K562 (cell line): ENCODE data around the gene EIF2S2. TPM values are rescaled to one million over a fixed set of nuclear protein-coding genes. Genes with fewer than 3 reads are reported as not detected.
A peak's percentile ranks its signal among the peaks of the same experiment; 100 is the strongest.

Source experiments
- ATF7 ChIP-seq: fragments of 450-650 bp; IDR thresholded peaks from 2 replicates; pipeline ENCODE4 v1.7.1; 2014; ENCODE audit warnings: mild to moderate bottlenecking, moderate library complexity
- E2F3 ChIP-seq: fragments of 250-450 bp; sonication (Bioruptor Pico); IDR thresholded peaks from 2 replicates; pipeline ENCODE4 v1.4.0; 2020; ENCODE audit warnings: mild to moderate bottlenecking
- HDAC3 ChIP-seq: fragments of 450-650 bp; IDR thresholded peaks from 2 replicates; pipeline ENCODE4 v1.6.1; 2018; ENCODE audit warnings: borderline replicate concordance, mild to moderate bottlenecking, moderate library complexity; ENCODE audit not compliant: partially characterized antibody
- L3MBTL2 ChIP-seq: fragments of 450-650 bp; IDR thresholded peaks from 2 replicates; pipeline ENCODE4 v1.6.1; 2016; ENCODE audit warnings: mild to moderate bottlenecking, moderate library complexity
- LCOR ChIP-seq: sonication (generic); formaldehyde crosslinking; IDR thresholded peaks from 2 replicates; pipeline ENCODE4 v1.8.0; 2022; ENCODE audit warnings: mild to moderate bottlenecking, missing genetic modification reagents
- OTX1 ChIP-seq: fragments of 450-650 bp; formaldehyde crosslinking; IDR thresholded peaks from 2 replicates; pipeline ENCODE4 v1.4.0; 2022; ENCODE audit warnings: mild to moderate bottlenecking
- POLR2G ChIP-seq: fragments of 200-400 bp; formaldehyde crosslinking; IDR thresholded peaks from 2 replicates; pipeline ENCODE4 v1.6.1; 2017; ENCODE audit warnings: low read depth, mild to moderate bottlenecking, antibody characterized with exemption, low read length, moderate library complexity
- RBBP5 ChIP-seq: fragments of 200-600 bp; sonication (generic); IDR thresholded peaks from 2 replicates; pipeline ENCODE4 v1.6.1; 2012; ENCODE audit warnings: borderline replicate concordance, mild to moderate bottlenecking, low read length, control low read depth, inconsistent platforms; ENCODE audit not compliant: insufficient read depth, poor library complexity, severe bottlenecking
- SAP30 ChIP-seq: fragments of 200-600 bp; sonication (generic); IDR thresholded peaks from 2 replicates; pipeline ENCODE4 v1.6.1; 2012; ENCODE audit warnings: borderline replicate concordance, low read depth, mild to moderate bottlenecking, moderate library complexity, low read length, control low read depth, inconsistent platforms; ENCODE audit not compliant: insufficient read depth, poor library complexity, severe bottlenecking
- SMAD4 ChIP-seq: fragments of 250-450 bp; sonication (Bioruptor Pico); conservative IDR thresholded peaks from 2 replicates; pipeline ENCODE4 v1.8.0; 2021; ENCODE audit warnings: inconsistent platforms, mild to moderate bottlenecking, moderate library complexity
- TAF1 ChIP-seq: IDR thresholded peaks from 2 replicates; pipeline ENCODE4 v1.6.1; 2011; ENCODE audit warnings: mild to moderate bottlenecking, low read length, moderate library complexity; ENCODE audit not compliant: insufficient read depth, control insufficient read depth, severe bottlenecking; ENCODE audit errors: extremely low read depth
- TBL1XR1 ChIP-seq, 2 experiments: IDR thresholded peaks; 2 replicates each; pipeline ENCODE4 v1.6.1; 2012; ENCODE audit warnings: improper control_type of control experiment in 2 of 2, low read length in 2 of 2, mild to moderate bottlenecking in 1 of 2
- TCF3 ChIP-seq: sonication (generic); formaldehyde crosslinking; IDR thresholded peaks from 2 replicates; pipeline ENCODE4 v1.4.0; 2020; ENCODE audit warnings: mild to moderate bottlenecking, missing genetic modification reagents
- ZBTB33 ChIP-seq: sonication (generic); formaldehyde crosslinking; IDR thresholded peaks from 2 replicates; pipeline ENCODE4 v1.8.1; 2023; ENCODE audit warnings: mild to moderate bottlenecking, missing genetic modification reagents
- ZNF12 ChIP-seq: sonication (generic); formaldehyde crosslinking; IDR thresholded peaks from 2 replicates; pipeline ENCODE4 v1.4.0; 2020; ENCODE audit warnings: mild to moderate bottlenecking, missing genetic modification reagents
- ZNF384 ChIP-seq: IDR thresholded peaks from 2 replicates; pipeline ENCODE4 v1.6.1; 2012; ENCODE audit warnings: low read depth, low read length, improper control_type of control experiment
- polyA plus RNA-seq, 8 experiments: library from polyadenylated mRNA; depleted of rRNA in 4 of 8; stranded (reverse) in 5 of 8; unstranded in 3 of 8; fragments of >200 nt; fragmentation: Nextera tagmentation in 2 of 8; fragmentation: Illumina TruSeq in 1 of 8; extraction: Ambion mirVana in 2 of 8; extraction: Trizol in 1 of 8; gene quantifications; 2 replicates each; pipeline versions ENCODE4 v1.2.1 to v1.2.3, GENCODE V29; 2011 to 2014; ENCODE audit warnings: inconsistent platforms in 1 of 8, missing spikeins in 1 of 8
- total RNA-seq, 7 experiments: library from RNA; depleted of rRNA in 6 of 7; stranded (reverse); fragments of >200 nt in 6 of 7; fragmentation: Illumina TruSeq in 2 of 7; extraction: Trizol in 2 of 7; gene quantifications; 2 replicates each; pipeline versions ENCODE4 v1.2.1 to v1.2.3, GENCODE V29; 2011 to 2021; ENCODE audit warnings: low replicate concordance in 1 of 7
- TF ChIP-seq, protein P1 (sequence below): sonication (generic); formaldehyde crosslinking; IDR thresholded peaks from 2 replicates; pipeline ENCODE4 v1.4.0; 2020; ENCODE audit warnings: mild to moderate bottlenecking, missing genetic modification reagents
- TF ChIP-seq, protein P2 (sequence below): fragments of 450-650 bp; IDR thresholded peaks from 2 replicates; pipeline ENCODE4 v1.6.1; 2016; ENCODE audit warnings: missing biosample characterization, missing genetic modification characterization

Gene EIF2S2
- total and polyA plus RNA-seq, 9 of the 15 experiments (the other 6 are each of a cell fraction or from before 2014, with no cell fraction given): 79.7 to 220 (median 154) TPM

GRCh38 chr20:34111702-34112599 is at the start of gene EIF2S2 (continued):
- TF ChIP-seq ZBTB33 (CRISPR knock-in tag) (peak; percentile 56; the same call in 1 of the 2 replicates), TBL1XR1 (IDR thresholded peaks at IDR 0.05; ENCODE audit: low read length in 2 of 2) (peak in 1 of 2 experiments; percentile 69; a peak in 2 of 4 replicates), LCOR (CRISPR knock-in tag) (peak; percentile 39; the same call in 1 of the 2 replicates), E2F3 (CRISPR knock-in tag) (peak; percentile 81; the same call in 1 of the 2 replicates), HDAC3 (no peak), TCF3 (CRISPR knock-in tag) (0 out of 2 replicates have a peak, but pooled peaks have one; percentile 26), SAP30 (peak; percentile 82), SMAD4 (peak; percentile 61), L3MBTL2 (peak; percentile 71), POLR2G (peak; percentile 99), TAF1 (peak; percentile 82), RBBP5 (peak; percentile 93), ZNF12 (CRISPR knock-in tag) (peak; percentile 89), ATF7 (peak; percentile 95), OTX1 (CRISPR knock-in tag) (0 out of 2 replicates have a peak, but pooled peaks have one; percentile 54), ZNF384 (no peak)
- TF ChIP-seq, protein P1, sequence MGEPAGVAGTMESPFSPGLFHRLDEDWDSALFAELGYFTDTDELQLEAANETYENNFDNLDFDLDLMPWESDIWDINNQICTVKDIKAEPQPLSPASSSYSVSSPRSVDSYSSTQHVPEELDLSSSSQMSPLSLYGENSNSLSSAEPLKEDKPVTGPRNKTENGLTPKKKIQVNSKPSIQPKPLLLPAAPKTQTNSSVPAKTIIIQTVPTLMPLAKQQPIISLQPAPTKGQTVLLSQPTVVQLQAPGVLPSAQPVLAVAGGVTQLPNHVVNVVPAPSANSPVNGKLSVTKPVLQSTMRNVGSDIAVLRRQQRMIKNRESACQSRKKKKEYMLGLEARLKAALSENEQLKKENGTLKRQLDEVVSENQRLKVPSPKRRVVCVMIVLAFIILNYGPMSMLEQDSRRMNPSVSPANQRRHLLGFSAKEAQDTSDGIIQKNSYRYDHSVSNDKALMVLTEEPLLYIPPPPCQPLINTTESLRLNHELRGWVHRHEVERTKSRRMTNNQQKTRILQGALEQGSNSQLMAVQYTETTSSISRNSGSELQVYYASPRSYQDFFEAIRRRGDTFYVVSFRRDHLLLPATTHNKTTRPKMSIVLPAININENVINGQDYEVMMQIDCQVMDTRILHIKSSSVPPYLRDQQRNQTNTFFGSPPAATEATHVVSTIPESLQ (CRISPR knock-in tag): peak; percentile 66
- TF ChIP-seq, protein P2, sequence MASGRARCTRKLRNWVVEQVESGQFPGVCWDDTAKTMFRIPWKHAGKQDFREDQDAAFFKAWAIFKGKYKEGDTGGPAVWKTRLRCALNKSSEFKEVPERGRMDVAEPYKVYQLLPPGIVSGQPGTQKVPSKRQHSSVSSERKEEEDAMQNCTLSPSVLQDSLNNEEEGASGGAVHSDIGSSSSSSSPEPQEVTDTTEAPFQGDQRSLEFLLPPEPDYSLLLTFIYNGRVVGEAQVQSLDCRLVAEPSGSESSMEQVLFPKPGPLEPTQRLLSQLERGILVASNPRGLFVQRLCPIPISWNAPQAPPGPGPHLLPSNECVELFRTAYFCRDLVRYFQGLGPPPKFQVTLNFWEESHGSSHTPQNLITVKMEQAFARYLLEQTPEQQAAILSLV (tag): 0 out of 2 replicates have a peak, but pooled peaks have one; percentile 15
